ENCODE measurements around the gene TIMP2. TPM values are rescaled to one million over a fixed set of nuclear protein-coding genes. Genes with fewer than 3 reads are reported as not detected.

Gene TIMP2
- total and polyA plus RNA-seq, 2 of the 8 experiments (the other 6 are each of a cell fraction or from before 2014, with no cell fraction given), result 18.2 to 43.3 TPM

DNA sequence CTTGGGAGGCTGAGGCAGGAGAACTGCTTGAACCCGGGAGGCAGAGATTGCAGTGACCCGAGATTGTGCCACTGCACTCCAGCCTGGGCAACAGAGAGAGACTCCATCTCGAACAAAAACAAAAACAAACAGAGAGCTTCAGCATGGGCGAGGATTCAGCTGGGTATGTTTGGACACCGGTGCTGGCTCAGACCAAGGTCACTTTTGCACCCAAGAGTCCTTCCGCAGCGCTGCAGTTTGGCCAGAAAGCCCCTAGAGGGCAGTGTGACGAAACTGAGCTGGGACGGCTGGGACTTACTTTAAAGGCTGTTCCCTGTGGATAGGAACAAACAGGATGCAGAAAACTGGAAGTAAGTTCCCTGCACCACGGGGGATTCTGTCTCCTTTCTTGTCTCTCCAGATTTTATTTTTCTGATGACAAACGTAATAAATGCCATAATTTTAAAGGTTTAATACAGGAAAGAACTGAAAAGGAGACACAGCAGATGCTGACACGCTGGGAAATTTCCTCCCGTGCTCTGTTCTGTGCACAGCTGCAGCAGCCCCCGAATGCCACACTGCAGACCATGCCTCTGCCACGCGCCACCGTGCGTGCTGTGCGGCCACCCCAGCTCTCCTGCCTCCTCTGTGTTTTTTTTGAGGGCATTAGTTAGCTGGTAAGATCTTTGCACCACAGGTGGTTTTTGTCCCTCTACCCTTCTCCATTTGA is 59.4 kb downstream of the TIMP2 start (continued):
- TF ChIP-seq, protein P1, sequence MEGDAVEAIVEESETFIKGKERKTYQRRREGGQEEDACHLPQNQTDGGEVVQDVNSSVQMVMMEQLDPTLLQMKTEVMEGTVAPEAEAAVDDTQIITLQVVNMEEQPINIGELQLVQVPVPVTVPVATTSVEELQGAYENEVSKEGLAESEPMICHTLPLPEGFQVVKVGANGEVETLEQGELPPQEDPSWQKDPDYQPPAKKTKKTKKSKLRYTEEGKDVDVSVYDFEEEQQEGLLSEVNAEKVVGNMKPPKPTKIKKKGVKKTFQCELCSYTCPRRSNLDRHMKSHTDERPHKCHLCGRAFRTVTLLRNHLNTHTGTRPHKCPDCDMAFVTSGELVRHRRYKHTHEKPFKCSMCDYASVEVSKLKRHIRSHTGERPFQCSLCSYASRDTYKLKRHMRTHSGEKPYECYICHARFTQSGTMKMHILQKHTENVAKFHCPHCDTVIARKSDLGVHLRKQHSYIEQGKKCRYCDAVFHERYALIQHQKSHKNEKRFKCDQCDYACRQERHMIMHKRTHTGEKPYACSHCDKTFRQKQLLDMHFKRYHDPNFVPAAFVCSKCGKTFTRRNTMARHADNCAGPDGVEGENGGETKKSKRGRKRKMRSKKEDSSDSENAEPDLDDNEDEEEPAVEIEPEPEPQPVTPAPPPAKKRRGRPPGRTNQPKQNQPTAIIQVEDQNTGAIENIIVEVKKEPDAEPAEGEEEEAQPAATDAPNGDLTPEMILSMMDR (IDR thresholded peaks at IDR 0.05; ENCODE audit: control extremely low read depth in 1 of 3, insufficient read depth in 1 of 3, low read depth in 1 of 3, low read length in 3 of 3), result peak; percentile 82 to 97 (median 94)

Measured in H1 (cell line).